IMR-90 (cell line): ENCODE measurements around the gene ASTN2. TPM values are rescaled to one million over a fixed set of nuclear protein-coding genes. Genes with fewer than 3 reads are reported as not detected.

Experiments used
- ATAC-seq: fragments of 200-7000 bp; cut with Tn5 transposase; 2 replicates; pipeline ENCODE4 v1.9.1; 2020; ENCODE audit warnings: low read depth, mild to moderate bottlenecking, moderate library complexity
- BruUV-seq: library from RNA; stranded (reverse); fragments of 400-500 nt; replicated peaks from 2 replicates; lab custom pipeline; 2021; lab: Mats Ljungman, UMichigan
- CTCF ChIA-PET: fragments of 300-600 bp; formaldehyde crosslinking; extraction: SDS; loops from one replicate; lab custom pipeline; 2021; ENCODE audit warnings: antibody characterized with exemption; lab: Yijun Ruan, JAX
- POLR2A ChIA-PET: fragments of 300-600 bp; sonication (Branson Sonifier 250); formaldehyde crosslinking; loops from one replicate; lab custom pipeline; 2022; ENCODE audit warnings: antibody characterized with exemption; ENCODE audit not compliant: unreplicated experiment; lab: Charles Lee
- DNase-seq: peaks from one replicate; pipeline ENCODE4 v3.0.0; 2013
- H2AFZ ChIP-seq: replicated peaks from 2 replicates; pipeline ENCODE3; 2013; ENCODE audit warnings: low read length, mild to moderate bottlenecking; ENCODE audit not compliant: poor library complexity
- H2AK5ac ChIP-seq: 2 replicates; pipeline ENCODE4 v1.6.1; 2013; ENCODE audit warnings: low read depth, low read length, inconsistent platforms
- H2AK9ac ChIP-seq: replicated peaks from 2 replicates; pipeline ENCODE3; 2013; ENCODE audit warnings: mild to moderate bottlenecking, low read depth, low read length, moderate library complexity; ENCODE audit not compliant: poor library complexity
- H2BK120ac ChIP-seq: 2 replicates; pipeline ENCODE4 v1.6.1; 2013; ENCODE audit warnings: low read depth, low read length, inconsistent platforms
- H2BK15ac ChIP-seq: 3 replicates; pipeline ENCODE4 v1.6.1; 2013; ENCODE audit warnings: low read depth, low read length, inconsistent platforms
- H2BK20ac ChIP-seq: 2 replicates; pipeline ENCODE4 v1.6.1; 2013; ENCODE audit warnings: low read depth, mild to moderate bottlenecking, inconsistent platforms, low read length, moderate library complexity
- H2BK5ac ChIP-seq: 2 replicates; pipeline ENCODE4 v1.6.1; 2013; ENCODE audit warnings: mild to moderate bottlenecking, low read depth, low read length, inconsistent platforms; ENCODE audit not compliant: poor library complexity, severe bottlenecking
- H3K14ac ChIP-seq: replicated peaks from 2 replicates; pipeline ENCODE4 v1.6.1; 2013; ENCODE audit warnings: low read depth, low read length, inconsistent platforms
- H3K18ac ChIP-seq: 2 replicates; pipeline ENCODE4 v1.6.1; 2013; ENCODE audit warnings: low read depth, low read length, control low read depth
- H3K23ac ChIP-seq: 2 replicates; pipeline ENCODE4 v1.6.1; 2013; ENCODE audit warnings: low read depth, low read length, inconsistent platforms
- H3K27ac ChIP-seq: 2 replicates; pipeline ENCODE4 v1.5.1; 2013; ENCODE audit warnings: mild to moderate bottlenecking, control low read depth, low read length; ENCODE audit not compliant: insufficient read depth
- H3K27me3 ChIP-seq: 2 replicates; pipeline ENCODE4 v1.6.1; 2013; ENCODE audit warnings: low read length; ENCODE audit not compliant: control insufficient read depth, insufficient read depth
- H3K36me3 ChIP-seq: 2 replicates; pipeline ENCODE4 v1.6.1; 2013; ENCODE audit warnings: low read length, mixed read lengths; ENCODE audit not compliant: control insufficient read depth, insufficient read depth
- H3K4ac ChIP-seq: 2 replicates; pipeline ENCODE4 v1.6.1; 2013; ENCODE audit warnings: low read depth, low read length, inconsistent platforms
- H3K4me1 ChIP-seq: 2 replicates; pipeline ENCODE4 v1.6.1; 2013; ENCODE audit warnings: low read length, mixed read lengths; ENCODE audit not compliant: control insufficient read depth, insufficient read depth
- H3K4me2 ChIP-seq: 2 replicates; pipeline ENCODE4 v1.6.1; 2013; ENCODE audit warnings: low read depth, mild to moderate bottlenecking, control low read depth, low read length, moderate library complexity
- H3K4me3 ChIP-seq: 2 replicates; pipeline ENCODE4 v1.5.1; 2013; ENCODE audit warnings: low read depth, mild to moderate bottlenecking, control low read depth, low read length, moderate library complexity; ENCODE audit not compliant: insufficient read depth
- H3K56ac ChIP-seq: 2 replicates; pipeline ENCODE4 v1.6.1; 2013; ENCODE audit warnings: low read length, inconsistent platforms; ENCODE audit not compliant: insufficient read depth; ENCODE audit errors: extremely low read depth
- H3K79me1 ChIP-seq, 2 experiments: 2 replicates each; pipeline ENCODE4 v1.6.1; 2013; ENCODE audit warnings: low read length in 2 of 2, inconsistent platforms in 1 of 2, low read depth in 1 of 2
- H3K9ac ChIP-seq: 2 replicates; pipeline ENCODE4 v1.6.1; 2013; ENCODE audit warnings: low read depth, low read length, control low read depth
- H3K9me1 ChIP-seq: 2 replicates; pipeline ENCODE4 v1.6.1; 2013; ENCODE audit warnings: low read length, inconsistent platforms; ENCODE audit not compliant: insufficient read depth
- H3K9me3 ChIP-seq: 2 replicates; pipeline ENCODE4 v1.6.1; 2013; ENCODE audit warnings: low read length; ENCODE audit not compliant: control insufficient read depth, insufficient read depth
- H4K20me1 ChIP-seq: 2 replicates; pipeline ENCODE4 v1.6.1; 2013; ENCODE audit warnings: low read length, inconsistent platforms; ENCODE audit not compliant: insufficient read depth
- H4K5ac ChIP-seq: 2 replicates; pipeline ENCODE4 v1.6.1; 2013; ENCODE audit warnings: mild to moderate bottlenecking, low read depth, low read length, control low read depth
- H4K8ac ChIP-seq, 2 experiments: 2 replicates each; pipeline ENCODE4 v1.6.1; 2013; ENCODE audit warnings: low read depth in 2 of 2, low read length in 2 of 2, control low read depth in 1 of 2, inconsistent platforms in 1 of 2
- H4K91ac ChIP-seq: 2 replicates; pipeline ENCODE4 v1.6.1; 2013; ENCODE audit warnings: low read depth, low read length, inconsistent platforms; ENCODE audit not compliant: insufficient read depth
- BHLHE40 ChIP-seq: fragments of 150-350 bp; IDR thresholded peaks from 2 replicates; pipeline ENCODE4 v1.6.1; 2016; ENCODE audit warnings: mild to moderate bottlenecking, low read depth, low read length
- CEBPB ChIP-seq: IDR thresholded peaks from 2 replicates; pipeline ENCODE4 v1.6.1; 2012; ENCODE audit warnings: low read depth, low read length, improper control_type of control experiment
- CHD1 ChIP-seq: IDR thresholded peaks from 2 replicates; pipeline ENCODE4 v1.6.1; 2012; ENCODE audit warnings: low read depth, low read length, improper control_type of control experiment
- FOS ChIP-seq: fragments of 150-350 bp; IDR thresholded peaks from 2 replicates; pipeline ENCODE4 v1.6.1; 2016; ENCODE audit warnings: low read depth, low read length
- MAFK ChIP-seq: IDR thresholded peaks from 2 replicates; pipeline ENCODE4 v1.6.1; 2012; ENCODE audit warnings: low read depth, low read length, improper control_type of control experiment
- MAZ ChIP-seq: IDR thresholded peaks from 2 replicates; pipeline ENCODE4 v1.6.1; 2012; ENCODE audit warnings: low read depth, mild to moderate bottlenecking, low read length, improper control_type of control experiment, moderate library complexity, borderline replicate concordance
- MXI1 ChIP-seq: IDR thresholded peaks from 2 replicates; pipeline ENCODE4 v1.6.1; 2012; ENCODE audit warnings: low read depth, mild to moderate bottlenecking, low read length, moderate library complexity, borderline replicate concordance
- NFE2L2 ChIP-seq: fragments of 150-350 bp; IDR thresholded peaks from 2 replicates; pipeline ENCODE4 v1.6.1; 2016; ENCODE audit warnings: low read depth, mild to moderate bottlenecking, low read length
- POLR2A ChIP-seq: IDR thresholded peaks from 2 replicates; pipeline ENCODE4 v1.6.1; 2012; ENCODE audit warnings: mild to moderate bottlenecking, low read depth, low read length
- RAD21 ChIP-seq: IDR thresholded peaks from 2 replicates; pipeline ENCODE4 v1.6.1; 2012; ENCODE audit warnings: low read length, improper control_type of control experiment
- RCOR1 ChIP-seq: IDR thresholded peaks from 2 replicates; pipeline ENCODE4 v1.6.1; 2012; ENCODE audit warnings: mild to moderate bottlenecking, low read length, improper control_type of control experiment; ENCODE audit not compliant: insufficient replicate concordance
- RFX5 ChIP-seq: IDR thresholded peaks from 2 replicates; pipeline ENCODE4 v1.8.0; 2012; ENCODE audit warnings: low read depth, mild to moderate bottlenecking, low read length, moderate library complexity
- SMC3 ChIP-seq: fragments of 150-350 bp; IDR thresholded peaks from 2 replicates; pipeline ENCODE4 v1.6.1; 2016; ENCODE audit warnings: low read depth, mild to moderate bottlenecking, antibody characterized with exemption, low read length, moderate library complexity
- WGBS, 2 experiments: methylation state at CpG; one replicate each; pipeline versions ENCODE4 v1.1.5 to v1.1.7; 2013; ENCODE audit warnings: missing lambda C conversion rate in 2 of 2; ENCODE audit not compliant: insufficient read length in 1 of 2; ENCODE audit errors: extremely low coverage in 2 of 2; 5-methylcytosine and 5-hydroxymethylcytosine counted together
- dilution Hi-C: fragments of 300-500 bp; cut with HindIII; formaldehyde crosslinking; loops from one replicate; pipeline ENCODE4 v1.14.3; 2018; ENCODE audit warnings: low sequenced_read_pairs; ENCODE audit not compliant: unreplicated experiment
- in situ Hi-C: fragments of 300-500 bp; cut with MboI; formaldehyde crosslinking; loops from 3 replicates; pipeline ENCODE4 v1.14.3; 2019; ENCODE audit warnings: low sequenced_read_pairs, inconsistent platforms, mixed read lengths
- intact Hi-C: fragments of 100-400 bp; cut with micrococcal nuclease; formaldehyde crosslinking; loops from 2 replicates; pipeline ENCODE4 v1.10.0; 2022
- polyA plus RNA-seq, 3 experiments: library from polyadenylated mRNA; depleted of rRNA; stranded (reverse); fragments of >200 nt; gene quantifications; 2 replicates each; pipeline ENCODE4 v1.2.3, GENCODE V29; 2012; ENCODE audit warnings: low replicate concordance in 1 of 3
- total RNA-seq: library from RNA; depleted of rRNA; stranded (reverse); fragments of >200 nt; gene quantifications from 2 replicates; pipeline ENCODE4 v1.2.3, GENCODE V29; 2012
- TF ChIP-seq, protein P1 (sequence below): fragments of 150-350 bp; IDR thresholded peaks from 2 replicates; pipeline ENCODE4 v1.6.1; 2017; ENCODE audit warnings: mild to moderate bottlenecking, antibody characterized with exemption, low read length, low read depth
- TF ChIP-seq, protein P2 (sequence below): fragments of 150-350 bp; IDR thresholded peaks from 2 replicates; pipeline ENCODE4 v1.6.1; 2016; ENCODE audit warnings: low read depth, mild to moderate bottlenecking, low read length, moderate library complexity, borderline replicate concordance
- TF ChIP-seq, protein P3 (sequence below): conservative IDR thresholded peaks from 2 replicates; pipeline ENCODE4 v1.5.1; 2012; ENCODE audit warnings: mild to moderate bottlenecking, low read depth, low read length, improper control_type of control experiment

ASTN2 gene
- total and polyA plus RNA-seq, 2 of the 4 experiments (the other 2 are of a cell fraction) = 3.8 to 6.8 TPM

DNA sequence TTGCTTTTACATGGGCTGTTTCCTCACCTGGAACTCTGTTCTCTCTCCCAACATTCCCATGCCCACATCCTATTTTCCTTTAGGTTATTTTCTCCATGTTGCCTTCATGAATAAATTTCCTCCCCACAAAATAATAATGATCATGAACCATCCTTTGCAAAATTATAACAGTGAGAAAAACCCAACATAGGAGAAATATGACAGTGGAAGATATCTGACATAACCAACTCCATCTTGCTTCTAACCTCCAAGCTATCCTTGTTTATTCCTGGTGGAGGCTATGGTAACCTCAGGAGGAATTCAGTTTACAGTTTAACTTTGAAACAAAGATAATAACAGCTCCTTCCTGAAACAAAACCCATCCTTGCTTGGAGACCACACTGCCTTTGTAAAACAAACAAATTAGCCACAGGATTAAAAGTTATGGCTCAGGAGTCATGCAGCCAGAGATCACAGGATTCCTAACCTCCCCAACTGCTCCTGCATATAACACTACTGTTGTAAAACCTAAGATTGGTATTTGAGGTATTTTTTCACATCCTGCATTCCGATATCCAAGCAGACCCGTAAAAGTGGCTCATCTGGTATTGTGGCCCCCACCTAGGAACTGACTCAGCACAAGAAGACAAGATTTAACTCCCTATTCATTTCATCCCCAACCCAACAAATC lies 515.4 kb downstream of the ASTN2 start:
- Histone ChIP-seq H2BK15ac (no peak overlapping the region), H3K79me1 (no peaks in the 10 kb centered on the region), H3K4me1 (no peaks in the 10 kb centered on the region), H3K9ac (no peak overlapping the region), H3K27ac (no peak overlapping the region), H2BK120ac (no peak overlapping the region), H3K4me3 (no peak overlapping the region), H3K9me1 (no peaks in the 10 kb centered on the region), H2BK5ac (peak overlapping the region; percentile 47), H3K36me3 (no peaks in the 10 kb centered on the region), H4K8ac (no peak overlapping the region), H3K56ac (no peak overlapping the region), H3K18ac (peak overlapping the region; percentile 59; the same call in 1 of the 2 replicates), H3K9me3 (peaks cover 5% of the 10 kb centered on the region), H2BK20ac (peak overlapping the region; percentile 46; the same call in 1 of the 2 replicates), H3K4ac (no peak overlapping the region), H2AFZ (no peak overlapping the region), H2AK5ac (no peak overlapping the region), H3K14ac (no peak overlapping the region), H4K20me1 (no peaks in the 10 kb centered on the region), H4K5ac (no peak overlapping the region), H2AK9ac (no peak overlapping the region), H4K91ac (no peak overlapping the region), H3K23ac (no peak overlapping the region), H3K27me3 (no peaks in the 10 kb centered on the region; the same call in 1 of the 2 replicates), H3K4me2 (no peak overlapping the region)
- no TSS peak for BruUV-seq
- POLR2A ChIA-PET = no interaction called here
- in situ Hi-C loops = no loop called here
- intact Hi-C loops = no loop called here
- ATAC-seq (no peak), DNase-seq (peak; percentile 45)
- CTCF ChIA-PET = no interaction called here
- 40% methylated on average over 1 of the region's 2 CpGs; no CpG with 5 or more reads in 1 of the 2 experiments for WGBS, 2 experiments
- TF ChIP-seq SMC3 = no peak
- TF ChIP-seq, protein P1, sequence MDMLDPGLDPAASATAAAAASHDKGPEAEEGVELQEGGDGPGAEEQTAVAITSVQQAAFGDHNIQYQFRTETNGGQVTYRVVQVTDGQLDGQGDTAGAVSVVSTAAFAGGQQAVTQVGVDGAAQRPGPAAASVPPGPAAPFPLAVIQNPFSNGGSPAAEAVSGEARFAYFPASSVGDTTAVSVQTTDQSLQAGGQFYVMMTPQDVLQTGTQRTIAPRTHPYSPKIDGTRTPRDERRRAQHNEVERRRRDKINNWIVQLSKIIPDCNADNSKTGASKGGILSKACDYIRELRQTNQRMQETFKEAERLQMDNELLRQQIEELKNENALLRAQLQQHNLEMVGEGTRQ = no peak
- TF ChIP-seq MAZ = no peak
- TF ChIP-seq CEBPB = no peak
- TF ChIP-seq, protein P2, sequence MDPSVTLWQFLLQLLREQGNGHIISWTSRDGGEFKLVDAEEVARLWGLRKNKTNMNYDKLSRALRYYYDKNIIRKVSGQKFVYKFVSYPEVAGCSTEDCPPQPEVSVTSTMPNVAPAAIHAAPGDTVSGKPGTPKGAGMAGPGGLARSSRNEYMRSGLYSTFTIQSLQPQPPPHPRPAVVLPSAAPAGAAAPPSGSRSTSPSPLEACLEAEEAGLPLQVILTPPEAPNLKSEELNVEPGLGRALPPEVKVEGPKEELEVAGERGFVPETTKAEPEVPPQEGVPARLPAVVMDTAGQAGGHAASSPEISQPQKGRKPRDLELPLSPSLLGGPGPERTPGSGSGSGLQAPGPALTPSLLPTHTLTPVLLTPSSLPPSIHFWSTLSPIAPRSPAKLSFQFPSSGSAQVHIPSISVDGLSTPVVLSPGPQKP = no peak
- no peak for TF ChIP-seq RFX5
- no peak for TF ChIP-seq FOS
- TF ChIP-seq RAD21 = no peak
- no peak for TF ChIP-seq MAFK
- TF ChIP-seq POLR2A = no peak
- no peak for TF ChIP-seq NFE2L2
- TF ChIP-seq RCOR1 = no peak
- TF ChIP-seq CHD1 = no peak
- TF ChIP-seq, protein P3, sequence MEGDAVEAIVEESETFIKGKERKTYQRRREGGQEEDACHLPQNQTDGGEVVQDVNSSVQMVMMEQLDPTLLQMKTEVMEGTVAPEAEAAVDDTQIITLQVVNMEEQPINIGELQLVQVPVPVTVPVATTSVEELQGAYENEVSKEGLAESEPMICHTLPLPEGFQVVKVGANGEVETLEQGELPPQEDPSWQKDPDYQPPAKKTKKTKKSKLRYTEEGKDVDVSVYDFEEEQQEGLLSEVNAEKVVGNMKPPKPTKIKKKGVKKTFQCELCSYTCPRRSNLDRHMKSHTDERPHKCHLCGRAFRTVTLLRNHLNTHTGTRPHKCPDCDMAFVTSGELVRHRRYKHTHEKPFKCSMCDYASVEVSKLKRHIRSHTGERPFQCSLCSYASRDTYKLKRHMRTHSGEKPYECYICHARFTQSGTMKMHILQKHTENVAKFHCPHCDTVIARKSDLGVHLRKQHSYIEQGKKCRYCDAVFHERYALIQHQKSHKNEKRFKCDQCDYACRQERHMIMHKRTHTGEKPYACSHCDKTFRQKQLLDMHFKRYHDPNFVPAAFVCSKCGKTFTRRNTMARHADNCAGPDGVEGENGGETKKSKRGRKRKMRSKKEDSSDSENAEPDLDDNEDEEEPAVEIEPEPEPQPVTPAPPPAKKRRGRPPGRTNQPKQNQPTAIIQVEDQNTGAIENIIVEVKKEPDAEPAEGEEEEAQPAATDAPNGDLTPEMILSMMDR = no peak
- no peak for TF ChIP-seq BHLHE40
- no peak for TF ChIP-seq MXI1
- dilution Hi-C loops = no loop called here
